Effector CD4-positive, alpha-beta T cell (primary cell): ENCODE results near the gene SLCO4A1.

Experiments
- DNase-seq: peaks from one replicate; pipeline ENCODE4 v3.0.0-alpha.2; 2020

The SLCO4A1 gene

DNA sequence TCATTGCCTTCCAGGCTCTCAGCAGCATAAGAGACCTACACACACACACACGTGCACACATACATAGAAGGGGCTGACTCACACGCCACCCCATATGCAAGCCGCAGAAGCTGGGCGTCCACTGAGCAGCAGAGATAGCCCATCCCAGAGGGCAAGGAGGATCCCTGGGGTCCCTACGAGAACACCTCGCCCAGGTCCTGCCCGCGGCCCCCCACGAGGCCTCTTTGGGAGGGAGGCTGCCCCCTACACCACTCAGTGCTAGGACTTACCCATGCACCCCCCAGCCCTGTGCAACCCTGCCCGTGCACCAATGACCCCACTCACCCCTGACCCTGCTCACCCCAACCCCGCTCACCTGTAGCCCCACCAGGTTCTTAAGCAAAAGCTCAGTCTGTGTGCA is 45.8 kb downstream of the SLCO4A1 start:
- no peak for DNase-seq

DNA sequence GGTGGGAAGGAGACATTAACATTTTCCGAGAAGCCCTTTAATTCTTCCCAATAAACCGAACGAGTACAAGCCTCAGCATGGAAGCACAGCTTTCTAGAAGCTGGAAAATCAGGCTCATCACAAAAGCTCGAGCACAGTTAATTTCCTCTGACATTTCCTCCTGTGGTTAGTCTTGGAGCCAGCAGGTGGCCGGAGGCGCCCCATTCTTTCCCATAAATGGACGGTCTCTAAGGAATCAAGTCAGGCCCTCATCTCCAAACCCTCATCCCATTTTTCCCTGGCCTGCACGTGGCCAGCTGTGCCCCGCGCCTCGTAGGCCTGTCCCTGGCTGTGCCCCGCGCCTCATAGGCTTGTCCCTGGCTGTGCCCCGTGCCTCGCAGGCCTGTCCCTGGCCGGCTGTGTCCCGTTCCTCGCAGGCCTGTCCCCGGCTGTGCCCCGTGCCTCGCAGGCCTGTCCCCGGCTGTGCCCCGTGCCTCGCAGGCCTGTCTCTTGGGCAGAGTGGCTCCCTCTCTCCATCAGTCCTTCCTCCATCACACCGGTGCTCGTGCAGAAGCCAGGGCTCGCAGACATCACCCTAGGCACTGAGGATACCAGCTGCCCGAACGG is 46.7 kb downstream of the SLCO4A1 start:
- DNase-seq, result no peak

DNA sequence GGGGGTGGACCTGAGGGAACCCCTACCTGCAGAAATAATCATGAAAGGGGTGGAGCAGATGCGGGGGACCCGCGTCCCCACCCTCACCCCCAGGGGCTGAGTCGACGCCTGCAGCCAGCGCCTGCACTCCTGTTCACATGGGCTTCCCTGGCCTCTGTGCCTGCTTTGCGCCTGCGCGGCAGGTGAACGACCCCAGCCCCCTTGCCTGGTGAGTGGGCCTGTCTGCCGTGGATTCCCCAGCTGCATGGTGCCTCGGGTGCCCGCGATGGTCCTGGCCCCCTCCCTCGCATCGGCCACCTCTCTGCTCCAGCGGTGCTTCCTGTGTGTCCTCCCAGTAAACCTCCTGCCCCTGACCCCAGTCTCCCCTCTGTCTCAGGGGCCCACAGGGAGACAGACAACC is 47.6 kb downstream of the SLCO4A1 start:
- DNase-seq, result no peak

DNA sequence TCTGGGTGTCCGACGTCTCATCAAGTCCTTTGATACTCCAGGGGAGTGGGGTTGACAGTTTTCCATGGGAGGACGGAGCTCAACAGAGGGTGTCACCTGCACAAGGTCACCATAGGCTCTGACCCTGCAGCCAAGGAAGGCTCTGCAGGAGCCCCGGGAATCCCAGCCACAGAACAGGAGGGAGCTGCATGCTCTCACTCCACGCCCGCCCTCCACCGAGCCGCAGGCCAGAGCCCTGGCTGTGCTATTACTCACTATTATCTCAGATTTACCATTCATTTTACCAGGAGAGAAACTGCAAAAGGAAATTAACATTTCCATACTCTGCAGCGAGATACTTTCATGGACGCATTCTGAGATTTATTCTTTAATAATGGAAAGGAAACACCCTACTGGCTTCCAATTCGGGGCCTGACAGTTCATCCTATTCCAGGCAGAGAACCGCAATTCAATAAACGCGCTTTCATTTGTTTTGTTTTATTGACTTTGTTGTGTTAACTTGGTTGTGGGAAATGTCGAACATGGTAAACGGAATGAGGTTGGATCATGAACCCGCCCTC is 48.0 kb downstream of the SLCO4A1 start:
- no peak for DNase-seq

DNA sequence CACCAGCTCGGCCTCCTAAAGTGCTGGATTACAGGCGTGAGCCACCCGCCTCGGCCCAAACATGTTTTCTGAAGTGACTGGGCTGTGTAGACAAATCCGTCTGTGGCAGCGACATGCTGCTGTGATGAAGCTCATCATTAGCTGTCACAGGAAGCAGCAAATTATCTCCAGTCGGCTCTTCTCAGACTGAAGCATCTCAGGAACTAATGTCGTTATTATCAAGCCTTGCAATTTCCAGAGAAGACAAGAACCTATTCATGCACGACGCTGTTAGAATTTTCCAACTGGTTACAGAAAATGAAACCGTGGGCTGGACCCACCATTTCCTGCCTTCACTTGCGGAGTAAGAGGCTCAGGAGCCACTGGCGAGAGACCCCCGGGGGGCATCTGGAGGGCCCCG is 49.2 kb downstream of the SLCO4A1 start:
- no peak for DNase-seq

DNA sequence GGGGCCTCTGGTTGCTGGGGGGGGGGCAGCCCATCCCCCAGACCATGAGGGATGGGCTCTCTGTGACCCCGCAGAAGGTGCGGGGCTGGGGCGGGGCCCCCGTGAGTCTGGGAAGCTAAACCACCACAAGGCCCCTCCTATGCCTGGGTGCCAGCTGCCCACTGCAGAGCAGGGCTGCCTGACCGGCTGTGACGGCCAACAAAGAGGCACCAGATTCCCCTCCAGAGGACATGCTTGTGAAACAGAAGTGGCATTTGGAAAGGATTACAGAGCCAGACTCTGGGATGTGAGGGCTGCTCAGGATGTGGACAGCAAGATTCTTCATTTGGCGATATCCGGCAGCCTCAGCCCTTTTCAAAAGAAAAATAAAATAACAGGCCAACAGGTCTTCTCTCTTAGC is 49.9 kb downstream of the SLCO4A1 start:
- no peak for DNase-seq

DNA sequence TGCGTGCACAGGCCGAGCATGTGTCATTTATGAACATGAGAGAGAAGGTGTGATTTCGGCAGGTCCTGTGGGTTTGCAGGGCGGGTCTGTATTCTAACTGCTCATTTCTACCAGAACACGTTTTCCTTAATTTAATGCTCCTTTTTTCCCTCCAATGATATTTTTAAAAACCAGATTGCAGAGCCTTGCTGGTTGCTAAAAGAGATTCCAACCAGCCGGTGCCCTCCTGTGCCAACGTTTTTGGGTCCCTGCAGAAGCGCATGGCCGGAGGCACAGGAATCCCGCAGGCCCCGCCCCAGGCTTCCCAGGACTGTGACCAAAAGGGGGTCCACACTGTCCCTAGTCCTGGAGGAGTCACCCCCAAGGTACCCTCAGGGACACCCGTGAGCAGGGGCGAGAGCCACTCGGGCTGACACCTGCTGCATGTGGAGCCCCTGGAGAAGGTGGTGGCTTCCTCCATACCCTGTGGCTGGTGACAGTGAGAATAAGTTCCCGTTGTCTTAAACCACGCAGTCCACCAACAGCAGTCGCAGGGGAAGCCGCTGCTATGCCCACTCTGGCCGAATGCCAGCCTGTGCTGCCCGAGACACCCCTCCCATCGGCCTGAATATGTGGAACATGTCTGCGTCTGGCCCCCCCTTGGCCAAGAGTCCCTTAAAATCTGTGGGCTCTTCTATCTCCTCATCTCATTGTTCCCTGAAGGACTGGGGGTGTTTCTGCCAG is 50.7 kb downstream of the SLCO4A1 start:
- no peak for DNase-seq

DNA sequence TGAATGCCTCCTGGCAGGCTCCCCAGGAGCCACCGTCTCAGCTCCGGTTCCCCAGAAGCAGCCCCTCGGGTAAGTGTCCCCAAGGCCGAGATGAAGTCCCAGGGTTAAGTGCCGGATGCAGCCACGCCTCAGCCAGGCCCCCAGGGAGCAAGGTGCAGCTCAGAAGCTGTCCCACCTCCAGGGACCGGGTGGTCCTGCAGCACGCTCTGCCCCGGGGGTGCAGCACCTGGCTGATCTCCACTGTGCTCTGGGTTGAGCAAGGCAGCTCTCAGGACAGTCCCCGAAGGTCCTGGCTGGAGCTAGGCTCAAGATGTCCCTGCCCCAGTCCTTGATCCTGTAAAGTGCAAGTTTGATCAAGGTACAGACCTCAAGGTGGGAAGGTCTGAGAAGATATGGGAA is 51.2 kb downstream of the SLCO4A1 start:
- no peak for DNase-seq

DNA sequence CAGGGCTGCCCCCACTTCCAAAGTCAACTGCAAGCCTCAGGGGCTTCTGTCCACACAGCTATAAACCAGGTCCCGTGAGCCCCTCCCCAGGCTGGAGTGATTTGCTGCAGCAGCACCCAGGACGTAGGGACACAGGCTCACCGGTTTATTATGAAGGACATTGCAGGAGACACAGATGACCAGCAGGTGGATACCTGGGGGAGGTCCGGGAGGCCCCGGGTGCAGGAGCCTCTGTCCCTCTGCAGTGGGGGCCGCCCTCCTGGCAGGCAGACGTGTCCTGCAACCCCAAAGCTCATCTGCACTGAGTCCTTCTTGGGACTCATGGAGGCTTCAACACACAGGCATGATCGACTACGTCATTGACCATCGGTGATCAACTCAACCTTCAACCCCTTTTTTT is 51.8 kb downstream of the SLCO4A1 start:
- no peak for DNase-seq

DNA sequence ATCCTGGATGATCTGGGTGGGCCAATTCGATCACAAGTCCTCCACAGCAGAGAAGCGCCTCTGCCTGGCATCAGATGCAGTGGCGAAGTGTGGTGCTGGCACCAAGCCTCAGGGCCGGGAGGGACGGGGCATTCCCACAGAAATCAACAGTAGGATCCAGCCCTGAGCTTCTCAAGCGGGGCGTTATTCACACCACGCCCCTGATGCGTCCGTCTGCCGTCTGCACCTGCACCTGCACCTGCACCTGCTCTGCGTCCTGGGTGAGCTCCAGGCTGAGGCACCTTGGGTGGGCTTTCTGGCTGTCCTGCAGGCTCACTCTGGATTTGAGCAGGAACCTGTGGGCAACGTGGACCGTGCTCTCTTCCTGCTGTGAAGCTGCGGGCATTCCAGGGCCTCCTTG is 52.6 kb downstream of the SLCO4A1 start:
- no peak for DNase-seq

DNA sequence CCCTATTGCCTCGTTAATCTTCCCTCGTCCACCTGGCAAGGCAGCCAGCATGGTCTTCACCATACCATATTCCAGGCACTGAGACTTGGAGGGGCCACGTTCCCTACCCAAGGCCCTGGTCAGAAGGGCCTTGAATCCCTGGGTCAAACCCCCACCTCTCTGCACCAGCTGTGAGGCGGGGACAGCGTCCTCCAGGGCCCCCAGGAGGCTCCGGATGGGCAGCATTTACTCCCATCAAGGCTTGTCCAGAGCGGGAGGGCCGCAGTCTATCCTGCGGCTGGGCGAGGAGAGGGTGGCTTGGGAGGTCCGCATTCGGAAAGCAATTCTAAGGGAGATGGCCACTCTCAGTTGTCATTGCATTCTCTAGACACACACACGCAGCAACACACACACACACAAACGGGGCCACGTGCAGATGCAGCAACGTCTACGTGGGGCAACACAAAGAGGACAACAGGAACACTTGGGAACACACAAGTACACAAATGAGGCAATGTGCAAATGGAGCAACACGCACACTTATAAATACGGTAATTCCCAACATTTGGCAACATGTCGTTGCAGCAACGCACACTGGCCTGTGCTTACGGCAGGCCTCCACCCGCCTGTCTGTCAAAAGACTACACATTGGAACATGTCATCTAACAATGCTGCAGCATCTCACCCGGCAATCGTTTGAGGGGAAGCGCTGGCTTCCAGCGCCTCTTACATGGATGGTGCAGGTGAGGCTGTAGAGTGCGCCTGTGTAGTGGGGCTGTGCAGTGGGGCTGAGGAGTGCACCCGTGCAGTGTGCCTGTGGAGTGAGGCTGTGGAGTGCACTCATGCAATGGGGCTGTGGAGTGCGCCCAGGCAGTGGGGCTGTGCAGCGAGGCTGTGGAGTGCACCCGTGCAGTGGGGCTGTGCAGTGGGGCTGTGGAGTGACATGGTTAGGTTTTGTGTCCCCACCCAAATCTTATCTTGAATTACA is 53.4 kb downstream of the SLCO4A1 start:
- DNase-seq, result no peak

DNA sequence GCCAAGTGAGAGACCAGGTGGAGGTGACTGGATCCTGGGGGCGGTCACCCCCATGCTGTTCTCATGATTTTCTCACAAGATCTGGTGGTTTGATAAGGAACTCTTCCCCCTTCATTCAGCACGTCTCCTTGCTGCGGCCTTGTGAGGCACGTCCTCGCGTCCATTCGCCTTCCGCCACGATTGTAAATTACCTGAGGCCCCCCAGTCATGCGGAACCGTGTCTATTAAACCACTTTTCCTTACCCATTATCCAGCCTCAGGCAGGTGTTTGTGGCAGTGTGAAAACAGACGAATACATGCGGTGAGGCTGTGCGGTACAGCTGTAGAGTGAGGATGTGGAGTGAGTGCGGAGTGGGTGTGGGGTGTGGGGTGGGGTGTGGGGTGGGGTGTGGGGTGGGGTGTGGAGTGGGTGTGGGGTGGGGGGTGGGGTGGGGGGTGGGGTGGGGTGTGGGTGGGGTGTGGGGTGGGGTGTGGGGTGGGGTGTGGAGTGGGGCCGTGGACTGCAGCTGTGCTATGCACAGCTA is 54.2 kb downstream of the SLCO4A1 start:
- DNase-seq, result no peak

DNA sequence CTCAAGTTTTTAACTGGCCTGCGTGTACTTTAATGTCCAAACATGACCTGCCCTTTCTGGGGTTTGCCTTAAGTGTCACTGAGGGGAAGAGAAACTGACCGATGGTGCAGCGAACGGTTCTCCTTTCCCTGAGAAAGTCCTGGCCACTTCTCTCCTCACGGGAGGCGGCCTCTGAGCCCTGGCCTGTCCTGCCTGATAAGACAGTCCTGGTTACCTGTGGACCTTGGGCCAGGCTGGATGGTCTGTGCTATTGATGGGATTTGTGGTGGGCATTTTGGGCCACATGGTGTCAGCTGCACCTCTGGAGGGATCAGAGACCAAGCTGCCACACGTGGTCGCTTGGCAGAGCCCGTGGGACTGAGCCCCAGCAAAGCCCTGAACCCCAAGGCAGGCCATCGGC is 54.7 kb downstream of the SLCO4A1 start:
- no peak for DNase-seq

DNA sequence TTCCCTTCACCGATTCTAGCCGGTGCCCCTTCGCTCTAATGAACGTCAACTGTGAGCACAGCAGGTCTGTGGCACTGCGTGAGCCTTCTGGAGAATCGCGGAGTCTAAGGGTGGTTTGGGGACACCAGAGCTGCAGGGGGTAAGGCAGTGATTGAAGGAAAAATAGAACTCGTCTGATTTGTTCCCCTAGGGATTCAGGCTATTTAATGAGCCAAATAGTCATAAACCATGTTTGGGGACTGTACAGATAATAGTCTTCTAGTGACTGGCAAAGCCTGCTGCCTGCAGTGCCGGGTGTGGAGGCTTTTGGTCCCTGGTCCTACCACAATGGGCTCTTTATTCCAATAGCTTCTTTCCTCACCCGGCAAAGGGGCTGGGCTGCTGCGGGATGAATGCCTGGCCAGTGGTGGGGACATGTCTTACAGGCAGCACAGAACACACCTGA is 55.2 kb downstream of the SLCO4A1 start:
- no peak for DNase-seq

DNA sequence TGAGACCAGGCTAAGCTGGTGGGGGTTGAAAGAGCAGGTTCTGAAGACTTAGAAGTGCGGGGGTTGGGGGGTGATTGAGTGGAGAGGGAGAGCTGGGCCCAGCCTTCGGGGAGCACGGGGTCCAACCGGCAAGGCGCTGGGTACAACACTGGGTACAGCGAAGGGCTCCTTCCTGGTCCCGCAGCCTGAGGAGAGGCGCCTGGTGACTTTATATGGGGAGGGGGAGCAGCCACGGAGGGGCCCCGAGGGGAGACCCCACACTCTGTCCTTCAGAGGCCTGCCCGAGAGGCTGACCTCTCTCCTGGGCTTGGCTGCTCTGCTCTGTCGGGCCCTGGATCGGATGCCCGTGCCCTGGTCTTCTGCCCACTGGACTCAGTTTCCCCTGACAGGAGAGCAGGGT is 55.9 kb downstream of the SLCO4A1 start:
- DNase-seq, result no peak

DNA sequence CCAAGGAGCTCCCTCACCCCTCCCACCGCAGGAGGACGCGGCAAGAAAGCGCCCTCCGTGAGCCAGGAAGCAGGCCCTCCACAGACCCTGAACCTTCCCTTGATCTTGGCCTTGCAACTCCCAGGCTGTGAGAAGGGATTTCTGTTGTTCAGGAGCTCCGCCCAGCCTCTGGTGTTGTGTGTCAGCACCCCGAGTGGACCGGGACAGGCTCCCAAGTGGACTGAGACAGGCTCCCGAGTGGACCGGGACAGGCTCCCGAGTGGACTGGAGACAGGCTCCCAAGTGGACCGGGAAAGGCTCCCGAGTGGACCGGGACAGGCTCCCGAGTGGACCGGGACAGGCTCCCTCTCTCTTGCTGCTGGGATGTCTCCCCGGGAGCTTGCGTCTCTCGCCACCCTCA is 57.0 kb downstream of the SLCO4A1 start:
- no peak for DNase-seq

DNA sequence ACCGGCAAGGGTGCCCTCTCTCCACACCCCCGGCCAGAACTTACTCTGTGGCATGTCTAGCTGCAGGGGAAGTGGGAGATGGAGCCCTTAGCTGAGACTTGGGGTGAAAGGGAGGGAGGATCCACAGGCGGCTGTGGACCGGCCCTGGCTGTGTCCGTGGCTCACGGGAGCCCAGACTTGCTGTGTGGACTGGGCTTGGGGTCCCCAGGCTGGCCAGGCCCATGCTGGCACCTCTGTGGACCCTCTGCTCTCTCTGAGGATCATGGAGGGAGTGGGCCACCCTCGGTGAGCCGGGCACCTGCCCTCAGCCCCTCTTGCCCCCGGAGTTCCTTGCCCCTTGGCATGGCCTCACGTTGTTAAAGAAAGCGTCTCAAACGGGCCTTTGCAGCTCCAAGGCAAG is 57.4 kb downstream of the SLCO4A1 start:
- DNase-seq, result no peak

DNA sequence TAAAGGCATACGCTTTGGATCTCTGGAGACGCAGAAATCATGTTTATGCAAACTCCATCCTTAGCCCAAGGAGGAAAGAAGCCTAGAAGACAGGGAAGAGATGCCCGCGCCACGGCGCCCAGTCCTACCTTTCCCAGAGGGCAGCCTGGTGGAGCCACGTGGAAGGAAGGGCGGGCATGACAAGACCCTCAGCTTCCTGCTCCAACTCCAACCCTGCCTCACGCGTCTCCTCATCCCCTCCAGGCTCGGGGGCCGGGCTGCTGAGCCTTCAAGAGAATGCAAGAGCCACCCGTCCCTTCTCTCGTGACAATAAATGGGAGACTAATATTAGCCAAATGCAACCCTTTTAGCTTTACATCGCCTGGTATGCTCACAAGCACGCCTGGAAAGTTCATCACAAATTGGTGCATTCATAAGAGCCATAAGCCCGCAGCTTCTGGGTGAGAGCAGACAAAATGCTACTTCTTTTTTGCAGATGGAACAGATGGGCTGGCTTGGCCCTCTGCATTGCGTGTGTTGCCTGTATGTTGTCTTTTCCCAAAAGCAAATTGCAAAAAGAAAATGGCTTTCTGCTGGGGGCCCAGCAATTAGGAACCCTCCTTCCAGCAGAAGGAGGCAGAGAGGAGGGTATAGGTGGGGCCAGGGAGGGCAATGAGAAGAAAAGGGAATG is 58.1 kb downstream of the SLCO4A1 start:
- no peak for DNase-seq

DNA sequence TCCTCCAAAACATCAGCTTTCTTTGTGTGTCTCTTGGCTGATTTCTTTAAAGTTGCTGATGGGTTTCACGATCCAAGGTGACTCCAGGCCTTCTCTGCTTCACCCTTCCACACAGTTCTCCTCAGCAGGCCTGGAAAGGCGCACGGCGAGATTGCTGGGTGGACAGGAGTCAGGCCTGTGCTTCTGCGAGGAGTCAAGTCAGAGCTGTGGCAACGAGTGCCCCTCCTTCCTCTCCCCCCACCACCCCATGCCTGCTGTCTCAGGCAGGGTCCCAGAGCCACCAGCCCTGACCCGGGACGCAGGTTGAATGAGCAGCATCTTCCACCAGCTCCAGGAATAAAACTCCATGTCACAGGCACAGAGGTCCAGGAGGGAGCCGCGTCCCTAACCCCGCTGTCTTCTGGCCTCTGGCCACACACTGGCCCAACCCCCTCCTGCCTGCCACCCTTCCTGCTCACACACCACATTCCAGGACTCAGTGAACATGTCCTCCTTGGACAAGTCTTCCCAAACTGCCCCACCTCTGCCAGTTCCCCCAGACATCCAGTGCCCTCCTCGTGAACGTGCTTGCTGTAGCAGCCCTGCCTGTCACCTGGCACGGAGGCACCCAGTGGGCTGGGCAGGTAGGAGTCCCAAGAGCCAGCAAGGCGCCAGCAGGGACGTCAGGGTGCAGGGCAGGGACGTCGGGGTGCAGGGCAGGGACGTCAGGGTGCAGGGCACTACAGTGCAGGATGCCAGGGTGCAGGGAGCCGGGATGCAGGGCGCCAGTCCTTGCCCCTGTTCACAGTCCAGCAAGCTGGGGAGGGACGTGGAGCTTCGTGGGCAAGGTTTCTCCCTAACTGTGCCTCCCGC is 59.1 kb downstream of the SLCO4A1 start:
- DNase-seq, result no peak

DNA sequence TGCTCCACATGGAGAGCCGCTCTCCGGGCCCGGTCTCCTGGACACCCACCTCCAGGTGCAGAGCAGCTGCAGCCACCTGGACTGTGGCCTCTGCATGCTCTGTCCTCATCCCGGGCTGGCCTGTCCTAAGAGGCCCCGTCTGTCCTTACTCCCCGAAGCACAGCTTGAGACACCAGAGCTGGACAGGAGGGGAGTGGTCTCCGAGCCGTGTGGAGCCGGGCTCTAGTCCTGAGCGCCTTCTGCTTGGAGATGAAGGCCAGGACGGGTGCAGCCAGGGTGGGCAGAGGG is 59.7 kb downstream of the SLCO4A1 start:
- no peak for DNase-seq
